ENCODE measurements around the gene HSP90AB1. TPM values are rescaled to one million over a fixed set of nuclear protein-coding genes. Genes with fewer than 3 reads are reported as not detected.
A peak's percentile ranks its signal among the peaks of the same experiment; 100 is the strongest.

Gene HSP90AB1
- total RNA-seq, 4 donors from 2014 or later: 336 to 897 (median 564) TPM

DNA sequence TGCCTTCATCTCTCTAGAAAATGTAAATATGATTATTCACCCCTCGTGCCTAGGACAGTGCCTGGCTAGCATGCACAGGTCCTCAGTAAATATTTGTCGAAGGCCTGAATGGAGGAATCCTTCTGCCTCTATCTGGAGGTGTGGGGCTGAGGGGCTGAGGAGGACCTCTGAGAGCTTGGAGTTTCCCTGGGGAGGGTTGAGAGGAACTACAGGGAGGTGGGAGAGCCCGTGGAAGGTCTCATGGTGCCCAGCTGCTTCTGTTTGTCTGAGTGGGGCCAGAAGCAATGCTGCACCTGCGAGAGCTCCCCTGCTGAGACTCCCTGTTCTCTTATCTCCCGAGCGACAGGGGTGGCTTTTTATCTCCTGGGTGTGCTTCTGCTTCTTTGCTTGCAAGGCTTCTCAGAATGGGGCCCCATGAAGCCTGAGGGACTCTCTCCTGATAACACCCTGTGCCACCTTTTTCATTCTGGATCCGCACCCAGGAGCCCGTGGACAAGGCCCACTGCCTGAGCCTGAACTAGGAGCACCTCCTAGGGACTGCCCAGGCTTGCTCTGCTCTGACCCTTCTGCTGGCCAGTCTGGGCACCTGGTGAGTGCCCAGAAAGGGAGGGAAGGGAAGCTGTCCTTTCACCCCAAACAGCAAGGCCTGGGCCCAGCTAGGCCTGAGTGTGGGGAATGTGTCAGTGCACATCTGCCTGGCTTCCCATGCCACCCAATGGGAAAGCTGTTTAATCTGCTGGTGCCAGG lies 21.1 kb upstream of the HSP90AB1 start:
- Histone ChIP-seq H3K4me1 (peaks cover 0 to 31% of the 10 kb centered on the region in 2 donors), H3K27ac (peak overlapping the region; percentile 85 to 91), H3K4me3 (no peak overlapping the region), H3K36me3 (no peaks in the 10 kb centered on the region), H3K9me3 (no peaks in the 10 kb centered on the region), H3K27me3 (no peaks in the 10 kb centered on the region)
- TF ChIP-seq CTCF (IDR thresholded peaks at IDR 0.05) (no peak), POLR2A (IDR thresholded peaks at IDR 0.05) (no peak)
- DNase-seq: no peak
- intact Hi-C loops (cut with DNase I; ENCODE audit: low total_unique reads): no loop called here

GRCh38 chr6:44226368-44227147 lies 20.3 kb upstream of the HSP90AB1 start:
- Histone ChIP-seq H3K36me3 (no peaks in the 10 kb centered on the region), H3K27ac (peak overlapping the region; percentile 85 to 91), H3K27me3 (no peaks in the 10 kb centered on the region), H3K4me1 (peaks cover 0 to 28% of the 10 kb centered on the region in 2 donors), H3K4me3 (peak overlapping the region in 1 of 2 donors; percentile 1), H3K9me3 (no peaks in the 10 kb centered on the region)
- DNase-seq: peak in 1 of 2 donors; percentile 44
- intact Hi-C loops (cut with DNase I; ENCODE audit: low total_unique reads): no loop called here
- TF ChIP-seq CTCF (IDR thresholded peaks at IDR 0.05) (no peak), POLR2A (IDR thresholded peaks at IDR 0.05) (no peak)

DNA sequence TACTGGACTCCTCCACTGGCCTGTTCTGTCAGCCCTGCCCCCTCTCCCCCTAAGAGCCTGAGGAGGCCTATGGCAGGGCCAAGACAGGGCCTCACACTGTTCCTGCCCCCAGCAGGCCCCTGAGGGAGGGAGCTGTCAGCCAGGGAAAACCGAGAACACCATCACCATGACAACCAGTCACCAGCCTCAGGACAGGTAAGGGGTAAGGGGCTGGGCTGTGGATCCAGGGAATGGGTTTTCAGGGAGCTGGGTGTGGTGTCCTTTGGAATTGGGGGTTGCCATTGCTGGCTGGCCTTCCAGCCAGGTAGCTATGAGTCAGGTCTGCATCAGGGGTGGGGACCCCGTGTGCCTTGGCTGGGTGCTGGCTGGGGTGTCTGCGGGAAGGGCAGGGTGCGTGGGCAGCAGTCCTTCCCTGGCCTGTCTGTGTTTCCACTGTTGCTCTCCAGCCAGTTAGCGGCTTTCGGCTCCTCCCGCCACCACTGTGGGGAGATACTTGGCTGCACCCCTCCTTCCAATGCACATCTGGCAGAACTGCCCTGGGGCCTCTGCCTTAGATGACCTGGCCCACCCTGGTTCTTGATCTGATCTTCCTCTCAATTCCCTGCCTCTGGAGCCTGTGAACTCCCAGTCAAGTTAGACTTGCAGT lies 19.6 kb upstream of the HSP90AB1 start:
- Histone ChIP-seq H3K4me3 (peak overlapping the region in 1 of 2 donors; percentile 1), H3K9me3 (no peaks in the 10 kb centered on the region), H3K36me3 (no peaks in the 10 kb centered on the region), H3K27ac (peak overlapping the region; percentile 85 to 91), H3K27me3 (no peaks in the 10 kb centered on the region), H3K4me1 (peaks cover 0 to 24% of the 10 kb centered on the region in 2 donors)
- TF ChIP-seq CTCF (IDR thresholded peaks at IDR 0.05) (no peak), POLR2A (IDR thresholded peaks at IDR 0.05) (no peak)
- intact Hi-C loops (cut with DNase I; ENCODE audit: low total_unique reads): no loop called here
- DNase-seq: no peak

GRCh38 chr6:44228031-44228430 lies 18.9 kb upstream of the HSP90AB1 start:
- no peak overlapping the region for H3K4me3 ChIP-seq
- H3K36me3 ChIP-seq: no peaks in the 10 kb centered on the region
- no peak for TF ChIP-seq CTCF (IDR thresholded peaks at IDR 0.05)
- no peak for TF ChIP-seq POLR2A (IDR thresholded peaks at IDR 0.05)
- peaks cover 0 to 16% of the 10 kb centered on the region in 2 donors for H3K4me1 ChIP-seq
- intact Hi-C loops (cut with DNase I; ENCODE audit: low total_unique reads): no loop called here
- no peaks in the 10 kb centered on the region for H3K9me3 ChIP-seq
- H3K27me3 ChIP-seq: no peaks in the 10 kb centered on the region
- DNase-seq: no peak
- H3K27ac ChIP-seq: peak overlapping the region; percentile 85 to 91
